Liver (tissue), 3 donors: ENCODE results near the gene WDR46.

Experiments used
- FOXA1 ChIP-seq: IDR thresholded peaks from 2 replicates; pipeline ENCODE4 v1.6.1; 2016; ENCODE audit warnings: antibody characterized with exemption
- JUND ChIP-seq, 2 donors: IDR thresholded peaks; 2 replicates each; pipeline ENCODE4 v1.6.1; 2016; ENCODE audit warnings: antibody characterized with exemption in 2 of 2
- RAD21 ChIP-seq, 2 donors: IDR thresholded peaks; 2 replicates each; pipeline ENCODE4 v1.6.1; 2016; ENCODE audit warnings: antibody characterized with exemption in 2 of 2, mild to moderate bottlenecking in 2 of 2
- RXRA ChIP-seq, 2 donors: IDR thresholded peaks; 2 replicates each; pipeline ENCODE4 v1.6.1; 2017 to 2018; ENCODE audit warnings: antibody characterized with exemption in 2 of 2, mild to moderate bottlenecking in 1 of 2
- YY1 ChIP-seq: IDR thresholded peaks from 2 replicates; pipeline ENCODE4 v1.6.1; 2016; ENCODE audit warnings: antibody characterized with exemption, mild to moderate bottlenecking
- TF ChIP-seq, protein P1 (sequence below): IDR thresholded peaks from 2 replicates; pipeline ENCODE4 v1.6.1; 2016; ENCODE audit warnings: antibody characterized with exemption, mild to moderate bottlenecking
- TF ChIP-seq, protein P2 (sequence below): fragments of 150-350 bp; IDR thresholded peaks from 2 replicates; pipeline ENCODE4 v1.5.1; 2017; ENCODE audit warnings: improper control_type of control experiment, low read depth, low read length; ENCODE audit not compliant: missing input control
- TF ChIP-seq, protein P3 (sequence below): IDR thresholded peaks from 2 replicates; pipeline ENCODE4 v1.6.1; 2016; ENCODE audit warnings: antibody characterized with exemption
- donor health status: healthy.
- donor health status: healthy.

DNA sequence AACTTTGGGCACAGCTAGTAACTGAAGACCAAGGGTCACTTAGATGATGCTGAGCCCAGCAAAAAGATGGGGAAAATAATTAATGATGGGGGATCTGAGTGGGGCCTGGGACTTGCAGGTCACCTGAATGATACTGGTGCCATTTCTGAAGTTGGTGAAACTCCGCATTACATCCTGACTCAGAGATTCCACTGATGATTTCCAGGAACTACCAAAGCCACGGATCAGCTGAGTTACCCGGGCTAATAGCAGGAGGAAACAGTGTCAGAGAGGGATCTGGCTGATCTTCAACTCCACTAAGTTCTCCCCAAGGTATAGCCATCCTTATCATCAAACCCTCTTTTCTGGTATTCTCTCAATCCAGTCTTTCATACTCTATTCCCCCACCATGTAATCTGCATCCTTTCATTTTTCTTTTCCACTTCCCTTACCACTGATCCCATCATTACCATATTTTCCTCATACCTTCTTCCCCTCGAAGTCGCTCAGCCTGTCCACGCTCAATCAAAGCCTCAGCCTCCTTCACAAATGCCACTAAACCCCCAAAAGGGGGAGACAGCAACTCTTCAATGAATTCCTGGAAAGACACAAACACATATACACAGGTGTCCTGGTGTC is 37.5 kb downstream of the WDR46 start:
- TF ChIP-seq, protein P1, sequence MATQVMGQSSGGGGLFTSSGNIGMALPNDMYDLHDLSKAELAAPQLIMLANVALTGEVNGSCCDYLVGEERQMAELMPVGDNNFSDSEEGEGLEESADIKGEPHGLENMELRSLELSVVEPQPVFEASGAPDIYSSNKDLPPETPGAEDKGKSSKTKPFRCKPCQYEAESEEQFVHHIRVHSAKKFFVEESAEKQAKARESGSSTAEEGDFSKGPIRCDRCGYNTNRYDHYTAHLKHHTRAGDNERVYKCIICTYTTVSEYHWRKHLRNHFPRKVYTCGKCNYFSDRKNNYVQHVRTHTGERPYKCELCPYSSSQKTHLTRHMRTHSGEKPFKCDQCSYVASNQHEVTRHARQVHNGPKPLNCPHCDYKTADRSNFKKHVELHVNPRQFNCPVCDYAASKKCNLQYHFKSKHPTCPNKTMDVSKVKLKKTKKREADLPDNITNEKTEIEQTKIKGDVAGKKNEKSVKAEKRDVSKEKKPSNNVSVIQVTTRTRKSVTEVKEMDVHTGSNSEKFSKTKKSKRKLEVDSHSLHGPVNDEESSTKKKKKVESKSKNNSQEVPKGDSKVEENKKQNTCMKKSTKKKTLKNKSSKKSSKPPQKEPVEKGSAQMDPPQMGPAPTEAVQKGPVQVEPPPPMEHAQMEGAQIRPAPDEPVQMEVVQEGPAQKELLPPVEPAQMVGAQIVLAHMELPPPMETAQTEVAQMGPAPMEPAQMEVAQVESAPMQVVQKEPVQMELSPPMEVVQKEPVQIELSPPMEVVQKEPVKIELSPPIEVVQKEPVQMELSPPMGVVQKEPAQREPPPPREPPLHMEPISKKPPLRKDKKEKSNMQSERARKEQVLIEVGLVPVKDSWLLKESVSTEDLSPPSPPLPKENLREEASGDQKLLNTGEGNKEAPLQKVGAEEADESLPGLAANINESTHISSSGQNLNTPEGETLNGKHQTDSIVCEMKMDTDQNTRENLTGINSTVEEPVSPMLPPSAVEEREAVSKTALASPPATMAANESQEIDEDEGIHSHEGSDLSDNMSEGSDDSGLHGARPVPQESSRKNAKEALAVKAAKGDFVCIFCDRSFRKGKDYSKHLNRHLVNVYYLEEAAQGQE, result no peak
- TF ChIP-seq FOXA1, result no peak
- TF ChIP-seq, protein P2, sequence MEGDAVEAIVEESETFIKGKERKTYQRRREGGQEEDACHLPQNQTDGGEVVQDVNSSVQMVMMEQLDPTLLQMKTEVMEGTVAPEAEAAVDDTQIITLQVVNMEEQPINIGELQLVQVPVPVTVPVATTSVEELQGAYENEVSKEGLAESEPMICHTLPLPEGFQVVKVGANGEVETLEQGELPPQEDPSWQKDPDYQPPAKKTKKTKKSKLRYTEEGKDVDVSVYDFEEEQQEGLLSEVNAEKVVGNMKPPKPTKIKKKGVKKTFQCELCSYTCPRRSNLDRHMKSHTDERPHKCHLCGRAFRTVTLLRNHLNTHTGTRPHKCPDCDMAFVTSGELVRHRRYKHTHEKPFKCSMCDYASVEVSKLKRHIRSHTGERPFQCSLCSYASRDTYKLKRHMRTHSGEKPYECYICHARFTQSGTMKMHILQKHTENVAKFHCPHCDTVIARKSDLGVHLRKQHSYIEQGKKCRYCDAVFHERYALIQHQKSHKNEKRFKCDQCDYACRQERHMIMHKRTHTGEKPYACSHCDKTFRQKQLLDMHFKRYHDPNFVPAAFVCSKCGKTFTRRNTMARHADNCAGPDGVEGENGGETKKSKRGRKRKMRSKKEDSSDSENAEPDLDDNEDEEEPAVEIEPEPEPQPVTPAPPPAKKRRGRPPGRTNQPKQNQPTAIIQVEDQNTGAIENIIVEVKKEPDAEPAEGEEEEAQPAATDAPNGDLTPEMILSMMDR, result no peak
- TF ChIP-seq RXRA (IDR thresholded peaks at IDR 0.05), result no peak
- TF ChIP-seq YY1, result no peak
- TF ChIP-seq, protein P3, sequence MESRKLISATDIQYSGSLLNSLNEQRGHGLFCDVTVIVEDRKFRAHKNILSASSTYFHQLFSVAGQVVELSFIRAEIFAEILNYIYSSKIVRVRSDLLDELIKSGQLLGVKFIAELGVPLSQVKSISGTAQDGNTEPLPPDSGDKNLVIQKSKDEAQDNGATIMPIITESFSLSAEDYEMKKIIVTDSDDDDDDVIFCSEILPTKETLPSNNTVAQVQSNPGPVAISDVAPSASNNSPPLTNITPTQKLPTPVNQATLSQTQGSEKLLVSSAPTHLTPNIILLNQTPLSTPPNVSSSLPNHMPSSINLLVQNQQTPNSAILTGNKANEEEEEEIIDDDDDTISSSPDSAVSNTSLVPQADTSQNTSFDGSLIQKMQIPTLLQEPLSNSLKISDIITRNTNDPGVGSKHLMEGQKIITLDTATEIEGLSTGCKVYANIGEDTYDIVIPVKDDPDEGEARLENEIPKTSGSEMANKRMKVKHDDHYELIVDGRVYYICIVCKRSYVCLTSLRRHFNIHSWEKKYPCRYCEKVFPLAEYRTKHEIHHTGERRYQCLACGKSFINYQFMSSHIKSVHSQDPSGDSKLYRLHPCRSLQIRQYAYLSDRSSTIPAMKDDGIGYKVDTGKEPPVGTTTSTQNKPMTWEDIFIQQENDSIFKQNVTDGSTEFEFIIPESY, result no peak
- TF ChIP-seq RAD21 (IDR thresholded peaks at IDR 0.05), result no peak
- no peak for TF ChIP-seq JUND (IDR thresholded peaks at IDR 0.05)
